ENCODE data around the gene OR5K3.
"Not testable (repeated sequence)": the region's sequence is repeated elsewhere in the genome, so short reads cannot be mapped to it uniquely, and the experiment has no call there.

Gene OR5K3, protein sequence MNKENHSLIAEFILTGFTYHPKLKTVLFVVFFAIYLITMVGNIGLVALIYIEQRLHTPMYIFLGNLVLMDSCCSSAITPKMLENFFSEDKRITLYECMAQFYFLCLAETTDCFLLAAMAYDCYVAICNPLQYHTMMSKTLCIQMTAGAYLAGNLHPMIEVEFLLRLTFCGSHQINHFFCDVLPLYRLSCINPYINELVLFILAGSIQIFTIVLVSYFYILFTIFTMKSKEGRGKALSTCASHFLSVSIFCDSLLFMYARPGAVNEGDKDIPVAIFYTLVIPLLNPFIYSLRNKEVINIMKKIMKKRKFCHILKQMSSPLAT

DNA sequence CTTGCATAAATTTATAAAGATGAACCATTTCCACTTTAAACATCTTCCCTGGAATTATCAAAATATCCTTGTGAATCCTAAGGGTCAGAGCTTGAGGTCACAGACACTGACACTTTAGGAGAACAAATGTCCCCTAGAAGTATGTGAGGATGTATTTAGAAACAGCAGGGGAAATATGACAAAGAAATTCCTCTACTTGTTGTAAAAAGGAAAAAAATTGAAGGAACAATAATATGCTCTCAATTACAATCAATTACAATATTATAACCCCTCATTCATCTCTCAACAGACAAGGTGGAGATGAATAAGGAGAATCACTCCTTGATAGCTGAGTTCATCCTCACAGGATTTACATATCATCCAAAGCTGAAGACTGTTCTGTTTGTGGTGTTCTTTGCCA, at the start of gene OR5K3:
Gene OR5K3 (plus strand): TSS at position 301 of the 400 bp plus-strand sequence. CDS start 0 bp downstream, at position 301.
- no peak for DNase-seq

DNA sequence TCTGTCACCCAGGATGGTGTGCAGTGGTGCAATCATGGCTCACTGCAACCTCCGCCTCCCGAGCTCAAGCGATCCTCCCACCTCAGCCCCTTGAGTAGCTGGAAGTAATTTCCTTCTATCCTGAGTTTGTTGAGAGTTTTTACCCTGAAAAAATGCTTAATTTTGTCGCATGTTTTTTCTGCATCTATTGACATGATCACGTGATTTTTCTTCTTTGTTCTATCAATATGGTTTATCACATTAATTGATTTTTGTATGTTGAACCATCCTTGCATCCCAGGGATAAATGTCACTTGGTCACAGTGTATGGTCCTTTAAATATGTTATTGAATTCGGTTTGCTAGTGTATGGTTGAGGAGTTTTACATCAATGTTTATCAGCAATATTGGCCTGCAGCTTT, 48.7 kb upstream of the OR5K3 start:
- no peak for DNase-seq

DNA sequence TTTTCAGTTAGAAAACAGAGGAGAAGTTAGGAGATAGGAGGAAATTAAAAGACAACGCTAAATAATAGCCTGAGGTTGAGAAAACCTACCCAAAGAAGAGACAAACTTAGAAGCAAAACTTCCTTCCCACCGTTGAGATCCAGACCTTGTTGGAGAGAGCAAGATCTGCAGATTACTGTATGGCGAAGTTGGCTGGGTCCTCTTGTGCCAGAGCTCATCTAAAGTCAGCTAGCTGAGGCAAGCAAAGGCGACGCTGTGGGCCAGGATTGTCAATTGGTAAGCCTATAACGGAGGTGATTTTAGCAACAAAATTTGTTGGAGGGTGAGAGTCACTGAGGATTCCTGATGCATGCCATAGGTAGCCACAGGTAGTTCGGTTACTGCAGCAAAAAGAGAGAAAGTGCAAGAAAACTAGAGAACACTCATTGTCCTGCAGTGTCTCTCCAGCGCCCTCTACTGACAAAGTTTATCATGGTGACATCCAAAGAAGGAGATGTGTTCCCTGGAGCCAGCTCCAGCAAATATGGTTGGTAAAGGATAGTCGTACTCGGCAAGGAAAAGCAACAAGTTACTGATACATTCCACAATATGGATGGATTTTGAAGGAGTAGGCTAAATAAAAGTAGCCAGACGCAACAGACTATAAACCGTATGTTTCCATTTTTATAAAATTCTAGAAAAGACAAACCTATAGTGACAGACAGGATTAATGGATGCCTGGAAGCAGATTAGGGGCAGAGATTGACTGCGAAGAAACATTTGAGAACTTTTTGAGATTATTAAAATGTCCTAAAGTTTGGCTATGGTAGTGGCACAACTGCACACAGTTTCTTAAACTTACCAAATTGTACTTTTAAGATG, 46.6 kb upstream of the OR5K3 start:
- DNase-seq = peak in 1 of 2 donors; percentile 43

DNA sequence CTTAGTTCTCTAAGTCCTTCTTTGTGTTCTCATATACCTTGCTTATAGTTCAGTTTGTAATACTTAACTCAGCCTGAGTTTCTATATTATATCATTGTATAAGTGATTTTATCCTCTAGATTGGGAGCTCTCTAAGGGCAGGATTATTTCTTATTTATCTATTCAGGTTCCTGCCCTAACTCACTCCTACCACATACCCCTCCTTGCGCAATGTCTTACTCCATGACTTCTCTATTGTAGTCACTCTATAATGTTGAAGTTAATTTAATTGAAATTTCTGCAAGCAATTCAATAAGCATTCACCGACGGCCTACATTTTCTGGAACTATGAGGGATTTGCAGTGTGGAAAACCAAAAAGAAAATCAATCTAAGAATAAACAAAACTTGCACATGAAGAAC, 40.4 kb upstream of the OR5K3 start:
- DNase-seq = no peak

DNA sequence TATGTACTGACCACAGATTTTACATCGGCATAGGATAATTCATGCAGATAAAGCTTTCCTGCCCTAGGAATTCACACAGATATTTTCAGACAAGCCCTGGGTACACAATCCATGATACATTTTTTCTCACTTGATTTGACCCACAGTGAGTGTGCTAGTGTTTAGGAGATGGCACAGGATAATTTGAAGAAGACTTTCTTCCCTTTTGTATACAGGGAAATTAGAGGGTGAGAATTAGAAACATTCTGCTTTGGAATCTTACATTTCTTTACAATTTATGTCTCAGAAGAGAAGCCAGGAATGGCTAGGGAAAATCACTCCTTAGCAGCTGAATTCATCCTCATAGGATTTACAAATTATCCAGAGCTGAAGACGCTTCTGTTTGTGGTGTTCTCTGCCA, 36.9 kb upstream of the OR5K3 start, which contains the start of gene OR5K4:
Gene OR5K4 (plus strand): TSS at position 301 of the 400 bp plus-strand sequence. CDS start 0 bp downstream, at position 301.
- DNase-seq = no peak

DNA sequence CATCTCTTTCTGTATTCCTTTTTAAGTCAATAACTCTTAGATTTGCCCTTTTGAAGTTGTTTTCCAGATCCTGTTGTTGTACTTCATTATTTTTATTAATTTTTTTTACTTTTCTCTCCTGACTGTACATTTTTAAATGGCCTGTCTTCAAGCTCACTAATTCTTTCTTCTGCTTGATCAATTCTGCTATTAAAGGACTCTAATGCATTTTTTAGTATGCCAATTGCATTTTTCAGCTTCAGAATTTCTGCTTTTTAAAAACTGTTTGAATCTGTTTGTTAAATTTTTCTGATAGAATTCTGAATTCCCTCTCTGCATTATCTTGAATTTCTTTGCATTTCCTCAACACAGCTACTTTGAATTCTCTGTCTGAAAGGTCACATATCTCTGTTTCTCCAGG, 31.2 kb upstream of the OR5K3 start:
- DNase-seq = no peak

DNA sequence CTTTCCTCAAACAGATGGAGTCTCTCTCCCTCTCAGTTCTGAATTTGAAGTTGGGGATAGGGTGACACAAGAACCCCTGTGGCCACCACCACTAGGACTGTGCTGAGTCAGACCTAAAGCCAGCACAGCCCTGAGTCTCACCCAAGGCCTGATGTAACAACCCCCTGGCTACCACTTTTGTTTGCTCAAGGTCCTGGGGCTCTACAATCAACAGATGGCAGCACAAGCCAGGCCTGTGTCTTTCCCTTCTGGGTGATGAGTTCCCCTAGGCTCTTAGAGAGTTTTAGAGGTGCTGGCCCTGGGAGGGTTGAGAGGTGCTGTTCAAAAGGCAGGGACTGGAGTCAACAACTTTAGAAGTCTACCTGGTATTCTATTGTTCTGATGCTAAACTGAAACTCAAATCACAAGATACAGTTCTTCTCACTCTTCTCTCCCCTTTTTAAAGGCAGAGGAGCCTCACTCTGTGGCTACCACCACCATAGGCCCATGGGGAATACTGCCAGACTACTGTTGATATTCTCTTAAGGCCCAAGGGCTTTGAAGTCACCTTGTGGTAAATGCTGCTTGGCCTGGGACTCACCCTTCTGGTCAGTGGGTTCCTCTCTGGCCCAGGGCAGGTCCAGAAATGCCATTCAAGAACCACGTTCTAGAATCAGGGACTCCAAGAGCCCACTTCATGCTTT, 30.3 kb upstream of the OR5K3 start:
- DNase-seq = peak in 1 of 2 donors; percentile 6

DNA sequence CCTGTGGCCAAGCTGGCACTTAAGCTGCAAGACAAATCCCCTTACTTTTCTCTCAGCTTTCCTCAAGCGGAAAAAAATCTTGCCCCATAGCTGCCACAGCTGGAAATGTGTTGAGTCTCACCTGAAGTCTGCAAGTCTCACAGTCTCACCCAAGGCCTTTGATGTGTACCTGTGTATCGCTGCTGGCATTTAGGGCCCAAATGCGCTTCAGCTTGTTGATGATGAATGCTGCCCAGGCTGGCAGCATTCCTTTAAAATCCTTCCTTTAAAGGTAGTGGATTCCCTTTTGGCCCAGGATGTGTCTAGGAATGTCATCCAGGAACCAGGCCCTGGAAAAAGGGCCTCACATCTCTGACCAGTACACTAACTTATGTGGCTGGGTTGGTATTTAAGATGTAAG, 29.8 kb upstream of the OR5K3 start:
- DNase-seq = no peak

DNA sequence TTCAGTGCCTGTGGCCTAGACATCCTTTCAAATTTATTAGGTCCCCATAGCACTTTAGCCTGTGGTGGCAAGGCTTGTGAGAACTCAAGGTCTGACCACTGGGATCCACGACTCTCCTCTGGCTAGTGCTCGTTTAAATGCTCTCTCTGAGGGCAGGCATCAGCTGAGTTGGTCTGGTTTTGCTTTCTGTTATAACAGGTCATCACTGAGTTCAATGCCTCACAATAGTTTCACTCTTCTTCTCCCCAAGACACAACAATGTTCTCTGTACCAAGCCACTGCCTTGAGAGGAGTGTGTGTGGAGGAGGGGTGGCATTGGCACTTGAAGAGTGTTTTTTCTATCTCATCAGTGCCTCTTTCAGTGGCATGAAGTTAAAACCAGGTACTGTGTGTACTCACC, 29.2 kb upstream of the OR5K3 start:
- no peak for DNase-seq

DNA sequence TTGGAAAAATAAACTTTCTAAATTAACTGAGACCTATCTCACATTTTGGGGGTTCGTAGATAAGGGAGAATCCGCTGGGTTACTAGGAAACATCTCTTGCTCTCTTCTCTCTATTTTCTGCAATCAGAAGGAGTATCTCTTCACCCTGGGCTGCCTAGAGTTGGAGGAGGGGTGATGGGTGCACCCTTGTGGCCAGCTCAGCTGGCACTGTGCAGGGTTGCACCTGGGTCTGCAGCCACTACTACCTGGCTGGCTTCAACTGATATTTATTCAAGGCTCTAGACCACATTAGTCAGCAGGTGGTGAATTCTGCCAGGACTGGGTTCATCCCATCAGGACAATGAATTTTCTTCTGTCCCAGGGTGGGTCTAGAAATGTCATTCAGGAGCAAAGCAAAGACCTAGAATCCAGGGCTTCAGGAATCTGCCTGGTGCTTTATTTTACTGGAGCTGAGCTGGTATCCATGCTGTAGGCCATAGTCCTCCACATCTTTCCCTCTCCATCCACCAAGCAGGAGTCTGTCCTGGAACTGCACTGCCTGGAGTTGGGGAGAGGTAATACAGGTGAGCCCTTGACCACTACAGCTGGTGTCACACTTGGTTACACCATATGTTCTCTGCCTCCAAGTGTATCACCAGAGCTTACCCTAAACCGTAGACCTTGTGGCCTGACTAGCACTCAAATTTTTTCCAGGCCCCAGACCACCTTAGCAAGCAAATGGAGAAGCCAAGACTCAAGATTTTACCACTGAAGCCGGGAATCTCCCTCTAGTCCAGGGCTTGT, 22.8 kb upstream of the OR5K3 start:
- no peak for DNase-seq

DNA sequence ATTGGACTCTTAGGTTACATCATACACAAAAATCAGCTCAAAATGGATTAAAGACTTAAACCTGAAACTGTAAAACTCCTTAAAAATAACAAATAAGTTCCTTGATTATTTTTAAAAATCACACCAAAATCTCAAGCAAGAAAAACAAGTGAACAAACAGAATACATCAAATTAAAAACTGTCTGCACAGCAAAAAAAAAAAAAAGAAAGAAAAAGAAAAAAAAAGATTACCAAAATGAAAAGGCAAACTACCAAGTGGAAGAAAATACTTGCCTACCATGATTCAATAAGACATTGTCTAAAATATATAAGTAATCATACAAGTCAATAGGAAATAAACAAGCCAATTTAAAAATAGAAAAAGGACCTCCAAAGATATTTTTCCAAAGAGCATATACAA, 19.3 kb upstream of the OR5K3 start:
- DNase-seq = no peak

DNA sequence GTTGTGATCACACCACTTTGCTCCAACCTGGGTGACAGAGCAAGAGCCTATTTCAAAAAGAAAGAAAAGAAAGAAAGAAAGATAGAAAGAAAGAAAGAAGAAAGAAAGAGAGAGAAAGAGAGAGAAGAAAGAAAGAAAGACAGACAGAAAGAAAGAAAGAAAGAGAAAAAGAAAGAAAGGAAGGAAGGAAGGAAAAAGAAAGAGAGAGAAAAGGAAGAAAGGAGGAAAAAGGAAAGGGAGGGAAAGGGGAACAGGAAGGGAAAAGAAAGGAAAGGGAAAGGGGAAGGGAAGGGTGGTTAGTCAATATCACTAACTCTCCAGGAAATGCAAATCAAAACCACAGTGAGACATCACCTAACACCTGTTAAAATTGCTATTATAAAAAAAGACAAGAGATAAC, 18.6 kb upstream of the OR5K3 start:
- DNase-seq = no peak

DNA sequence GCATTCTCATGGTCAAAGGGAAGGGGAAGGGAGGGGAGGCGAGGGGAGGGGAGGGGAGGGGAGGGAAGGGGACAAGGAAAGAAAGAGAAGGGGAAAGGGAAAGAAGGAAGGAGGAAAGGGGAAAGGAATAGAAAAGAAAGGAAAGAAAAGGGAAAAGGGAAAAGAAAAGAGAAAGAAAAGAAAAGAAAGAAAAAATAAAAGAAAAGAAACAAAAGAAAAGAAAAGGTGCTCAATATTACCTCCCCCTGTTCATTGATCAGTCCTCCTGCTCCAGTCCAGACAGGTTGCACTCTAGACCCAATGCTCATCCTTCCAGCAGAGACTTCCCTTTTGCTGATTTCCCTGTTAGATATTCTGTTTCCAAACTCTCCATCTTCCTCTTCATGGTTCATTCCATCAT, 18.0 kb upstream of the OR5K3 start:
- no peak for DNase-seq

DNA sequence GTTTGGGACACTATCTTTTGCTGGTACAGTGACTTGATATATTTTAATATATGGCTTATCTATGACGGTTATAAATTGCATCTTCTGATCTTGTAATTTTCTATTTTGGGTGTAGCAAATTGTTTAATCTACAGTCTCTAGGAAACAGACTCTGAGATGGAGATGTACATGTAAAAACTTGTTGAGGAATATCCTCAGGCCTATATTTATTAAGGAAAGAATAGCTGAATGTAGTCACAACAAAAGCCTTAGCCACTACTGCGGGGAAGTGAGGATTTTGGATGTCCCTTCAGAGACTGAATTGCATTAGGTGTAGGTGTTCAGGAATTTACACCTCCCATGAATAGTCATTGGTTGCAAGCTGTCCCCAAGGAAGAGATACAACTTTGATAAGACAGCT, 13.8 kb upstream of the OR5K3 start:
- DNase-seq = no peak

DNA sequence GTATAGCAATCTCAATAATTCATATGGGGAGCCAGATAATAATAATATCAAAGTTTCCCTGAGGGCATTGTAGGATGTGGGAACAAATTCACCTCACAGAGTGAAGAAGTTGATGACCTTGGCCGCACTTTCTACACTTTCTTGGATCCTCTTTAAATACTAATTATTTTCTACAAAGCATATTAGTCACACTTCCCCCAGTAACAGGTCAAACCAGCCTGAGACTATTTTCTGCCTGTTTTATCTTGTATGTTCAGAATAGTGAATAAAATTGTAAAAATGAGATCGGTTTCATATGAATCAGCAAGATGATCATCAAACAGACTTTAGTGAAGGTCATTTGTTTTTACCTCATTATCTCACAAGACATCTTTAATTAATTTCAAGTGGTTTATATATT, 2.3 kb upstream of the OR5K3 start:
- no peak for DNase-seq

DNA sequence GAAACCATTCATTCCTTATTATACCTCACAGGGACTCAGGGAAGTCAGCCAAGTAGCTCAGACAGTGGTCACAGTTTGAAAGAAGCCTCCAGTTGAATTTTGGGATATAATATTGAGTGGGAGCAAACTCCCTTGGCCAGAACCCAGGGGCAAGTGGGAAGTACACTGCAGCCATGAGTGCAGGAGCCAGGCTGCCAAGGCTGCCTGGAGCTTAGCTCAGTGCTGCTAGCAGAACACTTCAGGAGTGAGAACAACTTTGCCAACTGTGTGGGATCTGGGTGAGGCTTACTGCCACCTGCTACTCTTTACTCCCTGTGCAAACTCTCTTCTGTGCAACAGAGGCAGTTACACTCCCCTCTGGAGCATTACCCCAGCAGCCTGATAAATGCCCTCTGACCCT, 4.6 kb downstream of the OR5K3 start:
- DNase-seq = no peak

DNA sequence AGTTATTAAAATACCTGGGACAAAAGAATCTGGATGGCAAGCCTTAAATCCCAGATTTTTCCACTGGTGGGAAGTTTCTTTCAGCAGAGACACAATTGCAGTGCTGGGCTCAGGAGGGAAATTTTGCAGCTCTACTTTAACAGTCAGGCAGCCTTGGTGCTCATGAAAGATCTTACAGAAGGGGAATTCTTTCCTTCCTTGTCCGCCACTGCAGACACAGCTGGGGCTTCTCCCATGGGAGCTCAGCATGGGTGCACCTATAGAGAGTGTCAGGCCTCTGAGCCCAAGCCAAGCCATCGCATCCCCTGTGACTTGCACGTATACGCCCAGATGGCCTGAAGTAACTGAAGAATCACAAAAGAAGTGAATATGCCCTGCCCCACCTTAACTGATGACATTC, 6.0 kb downstream of the OR5K3 start:
- DNase-seq = not testable (repeated sequence)

DNA sequence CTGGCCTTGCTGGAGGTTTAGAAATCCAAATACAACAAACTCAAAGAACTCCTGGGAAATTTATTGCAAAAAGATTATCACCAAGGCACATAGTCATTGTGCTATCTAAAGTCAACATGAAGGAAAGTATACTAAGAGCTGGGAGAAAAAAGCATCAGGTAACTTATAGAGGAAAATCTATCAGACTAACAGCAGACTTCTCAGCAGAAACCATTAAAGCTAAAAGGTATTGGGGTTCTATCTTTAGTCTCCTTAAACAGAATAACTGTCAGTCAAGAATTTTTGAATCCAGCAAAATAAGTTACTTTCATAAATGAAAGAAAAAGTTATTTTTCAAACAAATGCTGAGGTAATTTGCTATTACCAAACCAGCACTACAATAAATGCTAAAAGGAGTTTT, 8.0 kb downstream of the OR5K3 start:
- DNase-seq = no peak

DNA sequence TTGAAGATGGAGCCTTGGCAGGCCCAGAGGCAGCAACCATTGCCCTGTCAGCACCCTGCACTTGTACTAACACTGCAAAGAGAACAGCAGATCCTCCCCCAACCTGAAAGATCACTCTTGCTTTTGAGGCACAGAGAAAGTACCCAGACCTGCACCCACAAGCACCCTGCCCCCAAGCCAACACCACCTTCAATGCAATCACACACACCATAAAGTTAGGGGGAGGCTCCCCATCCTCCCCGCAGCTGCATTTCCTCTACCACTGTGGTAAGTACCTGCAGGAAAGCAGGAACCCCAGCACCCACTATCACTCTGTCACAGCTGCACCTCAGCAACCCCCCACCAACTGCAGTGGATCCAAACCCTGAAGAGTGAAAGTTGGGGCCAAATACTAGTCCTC, 12.0 kb downstream of the OR5K3 start:
- DNase-seq = no peak

DNA sequence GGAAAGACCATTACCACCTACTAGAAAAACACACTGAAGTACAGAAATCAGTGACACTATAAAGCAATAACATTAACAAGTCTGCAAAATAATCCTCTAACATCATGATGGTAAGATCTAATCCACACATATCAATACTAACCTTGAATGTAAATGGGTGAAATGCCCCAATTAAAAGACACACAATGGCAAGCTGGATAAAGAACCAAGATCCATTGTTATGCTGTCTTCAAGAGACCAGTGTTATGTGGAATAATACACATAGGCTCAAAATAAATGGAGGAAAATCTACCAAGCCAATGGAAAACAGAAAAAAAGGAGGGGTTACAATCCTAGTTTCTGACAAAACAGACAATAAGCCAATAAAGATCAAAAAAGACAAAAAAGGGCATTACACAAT, 13.5 kb downstream of the OR5K3 start:
- no peak for DNase-seq

DNA sequence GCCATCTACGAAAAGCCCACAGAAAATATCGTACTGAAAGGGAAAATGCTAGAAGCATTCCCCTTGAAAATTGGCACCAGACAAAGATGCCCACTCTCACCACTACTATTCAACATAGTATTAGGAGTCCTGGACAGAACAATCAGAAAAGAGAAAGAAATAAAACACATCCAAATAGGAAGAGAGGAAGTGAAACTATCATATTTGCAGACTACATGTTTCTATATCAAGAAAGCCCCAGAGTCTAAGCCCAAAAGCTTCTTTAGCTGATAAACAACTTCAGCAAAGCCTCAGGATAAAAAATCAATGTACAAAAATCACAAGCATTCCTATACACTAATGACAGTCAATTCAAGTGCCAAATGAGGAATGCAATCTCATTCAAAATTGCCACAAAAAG, 15.6 kb downstream of the OR5K3 start:
- no peak for DNase-seq

DNA sequence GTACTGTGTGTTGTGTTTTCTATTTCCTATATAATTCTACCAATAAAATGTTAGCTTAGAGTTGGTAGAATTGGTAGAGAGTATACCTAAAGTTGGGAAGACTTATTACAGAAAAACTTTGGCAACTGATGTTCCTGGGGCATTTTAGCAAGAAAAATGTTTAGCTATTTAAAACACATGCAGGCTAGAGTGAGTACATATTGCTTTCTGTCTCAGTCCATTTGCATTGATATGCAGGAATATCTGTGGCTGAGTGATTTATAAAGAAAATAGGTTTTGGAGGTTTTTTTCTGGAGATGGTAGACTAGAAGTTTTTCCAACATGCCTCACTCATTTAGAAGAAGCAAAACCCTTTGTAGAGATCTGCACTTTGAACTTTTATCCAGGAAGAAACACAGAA, 42.1 kb downstream of the OR5K3 start:
- DNase-seq = no peak

DNA sequence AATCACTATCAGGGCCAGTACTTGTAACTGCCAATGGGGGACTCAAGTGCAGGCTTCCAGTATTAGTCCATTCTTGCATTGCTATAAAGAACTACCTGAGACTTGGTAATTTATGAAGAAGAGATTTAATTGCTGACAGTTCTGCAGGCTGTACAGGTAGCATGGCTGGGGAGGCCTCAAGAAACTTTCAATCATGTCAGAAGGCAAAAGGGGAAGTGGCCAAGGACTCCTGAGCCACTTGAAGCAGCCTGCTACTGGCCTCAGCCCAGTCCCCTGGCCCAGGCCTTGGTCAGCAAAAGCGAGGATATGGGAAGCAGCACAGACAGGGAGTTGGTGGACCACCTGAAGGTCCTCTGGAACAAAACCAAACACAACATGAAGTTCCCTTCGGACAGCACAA, 43.3 kb downstream of the OR5K3 start:
- DNase-seq = no peak
